Measurements from ENCODE around the gene DNAJC22.
A peak's percentile ranks its signal among the peaks of the same experiment; 100 is the strongest.

The DNAJC22 gene

DNA sequence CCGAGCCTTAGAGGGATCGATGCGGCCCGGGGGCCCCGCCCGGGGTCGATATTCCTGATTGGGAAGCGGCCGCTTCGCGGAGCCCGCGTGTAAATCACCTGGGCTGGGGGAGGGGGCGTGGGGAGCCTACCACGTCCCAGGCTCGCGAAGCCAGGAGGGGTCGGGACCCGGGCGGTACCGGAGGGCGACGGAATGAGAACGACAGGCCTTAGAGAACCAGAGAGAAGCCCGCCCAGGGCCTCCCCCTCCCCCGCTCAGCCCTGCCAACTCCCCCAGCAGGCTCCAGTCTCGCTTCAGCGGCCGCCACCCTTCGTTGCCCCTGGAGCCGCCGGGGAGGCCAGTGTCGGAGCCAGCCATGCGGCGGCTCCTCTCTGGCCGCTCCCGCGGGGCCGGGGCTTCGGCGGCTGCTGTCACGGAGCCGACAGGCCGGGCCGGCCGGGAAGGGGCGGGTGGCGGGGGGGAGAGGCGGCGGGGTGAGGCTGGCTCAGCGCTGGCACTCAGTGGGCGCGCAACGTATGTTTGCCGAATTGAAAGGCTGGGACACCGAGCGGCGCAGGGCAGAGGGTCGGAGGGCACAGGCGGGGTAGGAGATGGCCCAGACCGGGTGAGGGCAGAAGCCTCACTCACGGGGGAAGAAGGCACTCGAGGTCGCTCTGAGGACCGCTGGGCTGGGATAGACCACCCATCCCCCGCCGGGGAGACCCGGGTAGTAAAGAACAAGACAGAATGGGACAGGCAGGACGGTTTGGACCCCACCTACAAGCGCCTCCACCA lies 1.4 kb upstream of the DNAJC22 start:
- peak in 1 of 2 donors; percentile 26 for DNase-seq

- no peak for DNase-seq
Observed at GRCh38 chr12:49345825-49346658, 646 bp upstream of the DNAJC22 start.

GRCh38 chr12:49347311-49348193 lies 864 bp downstream of the DNAJC22 start:
- DNase-seq: peak; percentile 71 to 83

DNA sequence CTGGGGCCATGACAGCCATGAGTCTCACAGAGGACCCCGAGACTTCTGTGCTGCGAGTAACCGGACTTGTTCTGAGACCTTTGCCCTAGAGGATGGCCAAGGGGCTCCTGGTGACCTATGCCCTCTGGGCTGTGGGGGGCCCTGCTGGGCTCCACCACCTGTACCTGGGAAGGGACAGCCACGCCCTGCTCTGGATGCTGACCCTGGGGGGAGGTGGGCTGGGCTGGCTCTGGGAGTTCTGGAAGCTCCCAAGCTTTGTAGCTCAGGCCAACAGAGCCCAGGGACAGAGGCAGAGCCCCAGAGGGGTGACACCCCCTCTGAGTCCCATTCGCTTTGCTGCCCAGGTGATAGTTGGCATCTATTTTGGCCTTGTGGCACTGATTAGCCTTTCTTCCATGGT lies 2.1 kb downstream of the DNAJC22 start:
- no peak for DNase-seq

GRCh38 chr12:49349266-49349665 lies 2.6 kb downstream of the DNAJC22 start:
- no peak for DNase-seq

DNA sequence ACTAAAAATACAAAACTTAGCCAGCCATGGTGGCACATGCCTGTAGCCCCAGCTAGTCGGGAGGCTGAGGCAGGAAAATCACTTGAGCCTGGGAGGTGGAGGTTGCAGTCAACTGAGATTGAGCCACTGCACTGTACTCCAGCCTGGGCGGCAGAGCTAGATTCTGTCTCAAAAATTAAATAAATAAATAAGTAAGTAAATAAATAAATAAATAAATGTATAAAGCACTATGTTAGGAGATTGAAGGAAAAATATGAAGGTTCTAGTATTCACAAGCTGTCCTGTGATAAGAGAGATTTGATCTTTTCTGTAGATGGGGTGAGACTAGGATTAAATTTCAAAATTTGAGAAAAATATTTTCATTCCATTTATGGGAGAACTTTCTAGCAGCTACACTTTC lies 5.7 kb downstream of the DNAJC22 start:
- no peak for DNase-seq

DNA sequence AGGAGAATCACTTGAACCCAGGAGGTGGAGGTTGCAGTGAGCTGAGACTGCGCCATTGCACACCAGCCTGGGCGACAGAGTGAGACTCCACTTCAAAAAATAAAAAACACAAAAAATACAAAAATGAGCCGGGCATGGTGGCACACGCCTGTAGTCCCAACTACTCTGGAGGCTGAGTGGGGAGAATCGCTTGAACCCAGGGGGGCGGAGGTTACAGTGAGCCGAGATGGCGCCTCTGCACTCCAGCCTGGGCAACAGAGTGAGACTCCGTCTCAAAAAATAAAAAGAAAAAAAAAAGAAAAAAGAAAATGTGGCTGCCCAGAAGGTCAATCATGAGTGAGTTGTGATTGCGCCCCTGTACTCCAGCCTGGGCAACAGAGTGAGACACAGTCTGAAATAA lies 9.2 kb downstream of the DNAJC22 start:
- no peak for DNase-seq

- peak in 1 of 2 donors; percentile 42 for DNase-seq
Observed at GRCh38 chr12:49357103-49357678, 10.5 kb downstream of the DNAJC22 start.

- peak; percentile 68 to 78 for DNase-seq
Observed at GRCh38 chr12:49358483-49359141, 11.9 kb downstream of the DNAJC22 start.

DNA sequence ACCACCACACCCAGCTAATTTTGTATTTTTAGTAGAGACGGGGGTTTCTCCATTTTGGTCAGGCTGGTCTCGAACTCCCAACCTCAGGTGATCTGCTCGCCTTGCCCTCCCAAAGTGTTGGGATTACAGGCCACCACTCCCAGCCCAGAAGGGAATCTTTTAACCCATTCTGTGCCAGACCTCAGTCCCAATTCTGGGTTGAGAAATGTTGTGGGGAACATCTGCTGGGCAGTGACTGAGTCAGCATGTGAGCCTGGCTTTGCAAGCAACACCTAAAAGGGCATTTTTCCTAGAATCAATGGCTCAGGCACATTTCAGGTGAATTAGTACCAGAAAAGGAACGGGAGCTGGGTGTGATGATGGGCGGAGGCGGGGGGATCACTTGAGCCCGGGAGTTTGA lies 13.0 kb downstream of the DNAJC22 start:
- no peak for DNase-seq

GRCh38 chr12:49362077-49362476 lies 15.4 kb downstream of the DNAJC22 start:
- DNase-seq: no peak

- no peak for DNase-seq
Observed at GRCh38 chr12:49364989-49365388, 18.3 kb downstream of the DNAJC22 start.

DNA sequence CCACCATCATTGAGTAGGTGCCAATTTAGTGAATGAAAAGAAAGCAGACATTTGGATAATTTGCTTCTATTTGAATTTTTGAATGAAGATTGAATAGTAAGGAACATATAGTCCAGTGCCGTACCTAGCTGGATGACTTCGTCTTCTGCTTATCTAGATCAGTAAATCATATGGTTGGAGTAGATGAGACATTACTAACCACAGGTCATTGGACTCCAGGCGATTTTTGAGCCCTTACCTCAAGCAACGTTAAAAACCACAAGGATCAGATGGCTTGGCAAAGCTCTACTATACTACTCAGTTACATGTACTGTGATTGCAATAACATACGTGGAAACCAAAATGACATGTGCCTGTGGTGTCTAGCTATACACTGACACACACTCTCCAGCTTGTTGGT lies 18.9 kb downstream of the DNAJC22 start:
- no peak for DNase-seq

DNA sequence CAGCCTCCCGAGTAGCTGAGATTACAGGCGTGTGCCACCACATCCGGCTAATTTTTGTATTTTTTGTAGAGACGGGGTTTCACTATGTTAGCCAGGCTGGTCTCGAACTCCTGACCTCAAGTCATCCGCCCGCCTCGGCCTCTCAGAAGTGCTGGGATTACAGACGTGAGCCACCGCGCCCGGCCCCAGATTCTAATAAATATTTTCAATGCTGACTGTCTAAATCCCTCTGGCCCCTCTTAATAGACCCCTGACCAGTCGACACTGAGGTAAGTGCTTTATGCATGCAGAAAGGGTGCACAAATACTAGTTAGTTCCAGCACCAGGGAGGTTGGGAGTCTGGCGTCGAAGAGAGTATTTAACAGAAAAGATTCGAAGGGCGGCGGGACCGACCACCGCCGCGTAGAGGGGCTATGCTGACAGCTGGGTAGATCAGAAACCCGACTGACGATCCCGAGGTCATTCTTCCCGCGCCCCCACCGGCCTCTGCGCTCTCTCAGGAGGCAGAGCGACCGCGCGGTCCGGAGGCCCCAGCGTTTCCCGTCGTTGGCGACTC lies 19.5 kb downstream of the DNAJC22 start:
- no peak for DNase-seq

GRCh38 chr12:49366652-49367380 lies 20.1 kb downstream of the DNAJC22 start:
- peak; percentile 86 to 89 for DNase-seq

- DNase-seq: no peak
Observed at GRCh38 chr12:49367381-49368239, 20.9 kb downstream of the DNAJC22 start, which contains the start of gene SPATS2. Gene SPATS2, plus strand, starts transcription at chr12:49367462. Its CDS starts 93,551 bp downstream, at chr12:49461013.

- no peak for DNase-seq
Observed at GRCh38 chr12:49368240-49368600, 21.5 kb downstream of the DNAJC22 start.

DNA sequence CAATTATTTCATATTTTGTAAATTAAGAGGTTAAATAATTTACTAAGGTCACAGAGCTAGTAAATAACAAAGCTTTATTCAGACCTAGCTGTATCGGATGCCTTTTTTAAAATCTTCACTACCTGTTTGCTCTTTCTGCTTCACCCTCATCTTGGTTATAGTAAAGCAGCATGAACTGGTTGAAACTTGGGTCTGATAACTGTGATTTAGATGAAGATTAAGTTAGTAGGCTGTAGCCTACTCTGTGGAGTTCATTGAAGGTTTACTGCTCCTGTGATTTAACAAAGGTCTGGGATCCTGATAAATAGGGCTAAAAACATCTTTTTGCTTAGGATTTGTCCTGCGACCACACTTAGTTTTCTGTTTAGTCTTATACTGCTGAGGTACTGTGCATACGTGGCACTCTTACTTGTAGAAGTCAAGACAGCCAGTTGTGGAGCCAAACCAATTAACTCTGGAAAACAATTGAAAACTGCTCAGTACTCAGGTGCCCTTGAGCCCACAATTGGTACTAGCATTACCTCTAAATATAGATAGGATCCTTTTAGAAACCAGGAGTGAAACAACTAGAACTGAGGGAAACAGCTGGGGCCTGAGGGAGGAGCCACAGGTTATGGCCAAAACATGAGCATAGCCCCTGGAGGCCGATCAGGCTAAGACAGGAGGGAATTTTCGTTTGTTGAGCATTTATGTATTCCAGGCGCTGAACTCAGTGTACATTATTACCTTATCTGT lies 22.9 kb downstream of the DNAJC22 start:
- peak in 1 of 2 donors; percentile 30 for DNase-seq

GRCh38 chr12:49370539-49370938 lies 23.9 kb downstream of the DNAJC22 start:
- no peak for DNase-seq

All from CD4-positive, alpha-beta T cell treated with Interferon alpha-2 for 1 hour (primary cell).